Parietal lobe (tissue), 2 donors: ENCODE data around the gene GNG3. TPM values are rescaled to one million over a fixed set of nuclear protein-coding genes. Genes with fewer than 3 reads are reported as not detected.

ENCODE experiments used
- small RNA-seq: library from RNA; depleted of rRNA; stranded (forward); fragments of <200 nt; gene quantifications from one replicate; pipeline ENCODE3, GENCODE V24; 2014; ENCODE audit warnings: low replicate concordance
- total RNA-seq: library from RNA; depleted of rRNA; stranded (reverse); fragments of >200 nt; gene quantifications from one replicate; pipeline ENCODE4 v1.2.3, GENCODE V29; 2014

GNG3 gene
- total RNA-seq, result 28.8 TPM

GRCh38 chr11:62707277-62707861 lies at the start of gene GNG3, which contains the start of gene BSCL2:
Gene GNG3 (plus strand): TSS chr11:62707676. CDS start chr11:62708296, 620 bp downstream.
Gene BSCL2 (minus strand): TSS chr11:62707424. CDS start chr11:62707195, 229 bp downstream.

GRCh38 chr11:62665075-62665598 lies 42.3 kb upstream of the GNG3 start, which contains the start of the genes C11orf98 and CSKMT:
Gene C11orf98 (minus strand): TSS chr11:62665210. CDS start chr11:62665169, 41 bp downstream.
Gene CSKMT (plus strand): TSS chr11:62665312. CDS start chr11:62665880, 568 bp downstream.

GRCh38 chr11:62671608-62672389 lies 35.7 kb upstream of the GNG3 start, which contains the start of the genes LBHD1 and UQCC3:
Gene LBHD1 (minus strand): TSS chr11:62672267. CDS start chr11:62670031, 2,236 bp downstream.
Gene UQCC3 (plus strand): TSS chr11:62671673. CDS start chr11:62671746, 73 bp downstream.

GRCh38 chr11:62678770-62679696 lies 28.4 kb upstream of the GNG3 start, which contains the start of gene UBXN1:
Gene UBXN1 (minus strand): TSS chr11:62679073. CDS start chr11:62678923, 150 bp downstream.

GRCh38 chr11:62689421-62690183 lies 17.9 kb upstream of the GNG3 start, which contains the start of gene LRRN4CL:
Gene LRRN4CL (minus strand): TSS chr11:62689530. CDS start chr11:62688508, 1,022 bp downstream.

GRCh38 chr11:62727165-62727871 lies 19.8 kb downstream of the GNG3 start, which contains the start of gene HNRNPUL2:
Gene HNRNPUL2 (minus strand): TSS chr11:62727457. CDS start chr11:62727156, 301 bp downstream.

GRCh38 chr11:62728171-62728988 lies 20.9 kb downstream of the GNG3 start, which contains the start of gene TTC9C:
Gene TTC9C (plus strand): TSS chr11:62728486. CDS start chr11:62728849, 363 bp downstream.

GRCh38 chr11:62753736-62754603 lies 46.5 kb downstream of the GNG3 start, which contains the start of gene ZBTB3:
Gene ZBTB3 (minus strand): TSS chr11:62754160. CDS start chr11:62753664, 496 bp downstream.

Small RNA genes within 50 kb of the gene (small RNA-seq; reads per million reads assigned to genes)
- gene SNORA57, result not detected

Other genes starting within 250 kb of the GNG3 start
- gene AHNAK, start 160.9 kb upstream of the GNG3 start, total RNA-seq, result 13.5 TPM
- gene EEF1G, start 133.8 kb upstream of the GNG3 start, total RNA-seq, result 1,400 TPM
- 7.5 TPM for gene TUT1, start 116.2 kb upstream of the GNG3 start, total RNA-seq
- gene MTA2, start 105.8 kb upstream of the GNG3 start, total RNA-seq, result 139 TPM
- gene EML3, start 94.9 kb upstream of the GNG3 start, total RNA-seq, result 5.9 TPM
- gene ROM1, start 94.4 kb upstream of the GNG3 start, total RNA-seq, result 0.94 TPM
- gene B3GAT3, start 85.7 kb upstream of the GNG3 start, total RNA-seq, result 22.5 TPM
- 64.8 TPM for gene GANAB, start 61.1 kb upstream of the GNG3 start, total RNA-seq
- gene INTS5, start 54.4 kb upstream of the GNG3 start, total RNA-seq, result 16.3 TPM
- gene C11orf98, start 42.5 kb upstream of the GNG3 start, total RNA-seq, result 19.7 TPM
- gene CSKMT, start 42.4 kb upstream of the GNG3 start, total RNA-seq, result 8.8 TPM
- 4.1 TPM for gene UQCC3, start 36.0 kb upstream of the GNG3 start, total RNA-seq
- 5.6 TPM for gene LBHD1, start 35.4 kb upstream of the GNG3 start, total RNA-seq
- gene UBXN1, start 28.6 kb upstream of the GNG3 start, total RNA-seq, result 85.1 TPM
- gene LRRN4CL, start 18.1 kb upstream of the GNG3 start, total RNA-seq, result 0.31 TPM
- 102 TPM for gene BSCL2, start 252 bp upstream of the GNG3 start, total RNA-seq
- gene HNRNPUL2, start 19.8 kb downstream of the GNG3 start, total RNA-seq, result 30.0 TPM
- 28.2 TPM for gene TTC9C, start 20.8 kb downstream of the GNG3 start, total RNA-seq
- gene ZBTB3, start 46.5 kb downstream of the GNG3 start, total RNA-seq, result 13.8 TPM
- gene POLR2G, start 53.9 kb downstream of the GNG3 start, total RNA-seq, result 60.1 TPM
- gene TAF6L, start 63.7 kb downstream of the GNG3 start, total RNA-seq, result 16.0 TPM
- 22.8 TPM for gene TMEM179B, start 79.7 kb downstream of the GNG3 start, total RNA-seq
- 15.7 TPM for gene TMEM223, start 84.3 kb downstream of the GNG3 start, total RNA-seq
- gene NXF1, start 97.8 kb downstream of the GNG3 start, total RNA-seq, result 33.2 TPM
- 40.1 TPM for gene STX5, start 124.4 kb downstream of the GNG3 start, total RNA-seq
- gene TEX54, start 125.2 kb downstream of the GNG3 start, total RNA-seq, result not detected
- gene WDR74, start 131.9 kb downstream of the GNG3 start, total RNA-seq, result 45.7 TPM
- 76.7 TPM for gene SLC3A2, start 173.2 kb downstream of the GNG3 start, total RNA-seq
- gene CHRM1, start 213.7 kb downstream of the GNG3 start, total RNA-seq, result 12.8 TPM